SK-N-SH treated with all-trans-retinoic acid at 6 μM for 48 hours (cell line): ENCODE data around the gene RASAL2.
"Not testable (repeated sequence)": the region's sequence is repeated elsewhere in the genome, so short reads cannot be mapped to it uniquely, and the experiment has no call there.

ENCODE experiments used
- BACH2 ChIP-seq: fragments of 250-450 bp; sonication (Bioruptor Pico); IDR thresholded peaks from 2 replicates; pipeline ENCODE4 v1.9.0; 2021; ENCODE audit warnings: mild to moderate bottlenecking, borderline replicate concordance
- ESRRG ChIP-seq: fragments of 250-450 bp; sonication (Bioruptor Pico); IDR thresholded peaks from 2 replicates; pipeline ENCODE4 v1.6.1; 2021; ENCODE audit warnings: mild to moderate bottlenecking
- GLIS3 ChIP-seq: fragments of 250-450 bp; sonication (Bioruptor Pico); IDR thresholded peaks from 2 replicates; pipeline ENCODE4 v1.5.0; 2020; ENCODE audit warnings: mild to moderate bottlenecking, moderate library complexity
- ISL1 ChIP-seq: fragments of 250-450 bp; sonication (Bioruptor Pico); IDR thresholded peaks from 2 replicates; pipeline ENCODE4 v2.1.2; 2022; ENCODE audit warnings: mild to moderate bottlenecking, moderate library complexity
- PATZ1 ChIP-seq: fragments of 250-450 bp; sonication (Bioruptor Pico); IDR thresholded peaks from 2 replicates; pipeline ENCODE4 v1.8.0; 2020; ENCODE audit warnings: mild to moderate bottlenecking, moderate library complexity, borderline replicate concordance
- POU6F1 ChIP-seq: fragments of 250-450 bp; sonication (Bioruptor Pico); IDR thresholded peaks from 2 replicates; pipeline ENCODE4 v1.8.0; 2021; ENCODE audit warnings: low read depth, mild to moderate bottlenecking, moderate library complexity, borderline replicate concordance
- RARB ChIP-seq: fragments of 250-450 bp; sonication (Bioruptor Pico); IDR thresholded peaks from 2 replicates; pipeline ENCODE4 v1.8.0; 2021; ENCODE audit warnings: mild to moderate bottlenecking, moderate library complexity
- ZFP3 ChIP-seq: fragments of 250-450 bp; sonication (Bioruptor Pico); IDR thresholded peaks from 2 replicates; pipeline ENCODE4 v1.5.0; 2020; ENCODE audit warnings: mild to moderate bottlenecking, moderate library complexity
- ZFP30 ChIP-seq: fragments of 450-650 bp; formaldehyde crosslinking; IDR thresholded peaks from 2 replicates; pipeline ENCODE4 v1.5.0; 2022; ENCODE audit warnings: mild to moderate bottlenecking, moderate library complexity
- ZNF565 ChIP-seq: fragments of 450-650 bp; formaldehyde crosslinking; conservative IDR thresholded peaks from 2 replicates; pipeline ENCODE4 v1.5.0; 2020; ENCODE audit warnings: low read depth, mild to moderate bottlenecking, moderate library complexity
- ZNF8 ChIP-seq: fragments of 450-650 bp; formaldehyde crosslinking; IDR thresholded peaks from 2 replicates; pipeline ENCODE4 v1.5.0; 2020; ENCODE audit warnings: mild to moderate bottlenecking, moderate library complexity

- TF ChIP-seq ESRRG (CRISPR knock-in tag); ZNF8 (CRISPR knock-in tag); ZNF565 (CRISPR knock-in tag); PATZ1 (CRISPR knock-in tag); RARB; GLIS3 (CRISPR knock-in tag); POU6F1 (CRISPR knock-in tag); ISL1 (CRISPR knock-in tag); BACH2 (CRISPR knock-in tag); ZFP3; ZFP30 (CRISPR knock-in tag): not testable (repeated sequence)
These were observed 108.2 kb downstream of the RASAL2 start for GRCh38 chr1:178202095-178202494.
